NCI-H2107 (cell line): ENCODE results near the gene SAMD4A.

Experiments used
- DNase-seq: peaks from one replicate; lab custom pipeline; 2025; lab: John Stamatoyannopoulos, UW

SAMD4A gene

GRCh38 chr14:54567224-54567638, 303 bp downstream of the SAMD4A start:
- no peak for DNase-seq

GRCh38 chr14:54567639-54568561, 972 bp downstream of the SAMD4A start:
- DNase-seq, result peak; percentile 20

- no peak for DNase-seq
These were observed 2.1 kb downstream of the SAMD4A start for GRCh38 chr14:54568821-54569595.

- no peak for DNase-seq
These were observed 3.1 kb downstream of the SAMD4A start for GRCh38 chr14:54570047-54570446.

GRCh38 chr14:54570631-54571415, 3.9 kb downstream of the SAMD4A start:
- no peak for DNase-seq

- DNase-seq, result no peak
These were observed 5.4 kb downstream of the SAMD4A start for GRCh38 chr14:54572316-54572715.

GRCh38 chr14:54574528-54574927, 7.6 kb downstream of the SAMD4A start:
- no peak for DNase-seq

GRCh38 chr14:54577494-54577893, 10.6 kb downstream of the SAMD4A start:
- DNase-seq, result no peak

GRCh38 chr14:54577977-54578376, 11.0 kb downstream of the SAMD4A start:
- no peak for DNase-seq

- DNase-seq, result no peak
These were observed 12.7 kb downstream of the SAMD4A start for GRCh38 chr14:54579621-54580020.

GRCh38 chr14:54580933-54581332, 14.0 kb downstream of the SAMD4A start:
- DNase-seq, result no peak

- no peak for DNase-seq
These were observed 15.4 kb downstream of the SAMD4A start for GRCh38 chr14:54582334-54582733.

- no peak for DNase-seq
These were observed 17.2 kb downstream of the SAMD4A start for GRCh38 chr14:54584097-54584496.

- DNase-seq, result no peak
These were observed 18.3 kb downstream of the SAMD4A start for GRCh38 chr14:54585214-54585613.

- DNase-seq, result no peak
These were observed 22.1 kb downstream of the SAMD4A start for GRCh38 chr14:54589076-54589475.

- no peak for DNase-seq
These were observed 22.9 kb downstream of the SAMD4A start for GRCh38 chr14:54589843-54590242.

- DNase-seq, result no peak
These were observed 23.6 kb downstream of the SAMD4A start for GRCh38 chr14:54590481-54590880.

- no peak for DNase-seq
These were observed 24.5 kb downstream of the SAMD4A start for GRCh38 chr14:54591461-54591860.

- DNase-seq, result no peak
These were observed 24.9 kb downstream of the SAMD4A start for GRCh38 chr14:54591866-54592265.

- no peak for DNase-seq
These were observed 26.9 kb downstream of the SAMD4A start for GRCh38 chr14:54593860-54594259.

GRCh38 chr14:54594537-54594936, 27.6 kb downstream of the SAMD4A start:
- no peak for DNase-seq

- DNase-seq, result no peak
These were observed 31.0 kb downstream of the SAMD4A start for GRCh38 chr14:54597795-54598443.
